ENCODE measurements around the gene LSAMP. TPM values are rescaled to one million over a fixed set of nuclear protein-coding genes. Genes with fewer than 3 reads are reported as not detected.

The LSAMP gene
- total and polyA plus RNA-seq, 4 experiments from 2014 or later, result not detected

DNA sequence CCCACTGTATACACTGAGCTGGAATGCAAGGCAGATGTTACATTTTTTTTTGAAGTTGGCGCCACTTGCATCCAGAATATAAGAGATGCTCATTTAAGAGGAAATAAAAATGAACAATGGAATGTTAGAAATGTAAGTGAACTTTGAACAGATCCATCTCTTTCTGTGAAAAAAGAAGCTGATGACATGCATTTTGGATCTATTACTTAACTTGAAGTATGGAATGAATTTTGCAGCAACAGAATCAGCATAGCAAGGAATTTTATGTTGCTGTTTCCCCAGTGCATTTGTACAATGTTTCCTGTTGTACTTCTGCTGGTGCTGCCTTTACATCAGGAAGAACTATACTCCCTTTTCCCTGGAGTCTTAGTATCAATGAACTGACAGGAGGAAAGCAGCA, 178.2 kb downstream of the LSAMP start:
- Histone ChIP-seq H3K27ac (ENCODE audit: low read depth, low read length) (no peak overlapping the region), H3K4me3 (ENCODE audit: low read length in 2 of 2) (no peak overlapping the region), H3K27me3 (ENCODE audit: insufficient read depth, low read length) (no peaks in the 10 kb centered on the region), H3K36me3 (ENCODE audit: insufficient read depth, low read length) (no peaks in the 10 kb centered on the region), H3K4me1 (ENCODE audit: insufficient read depth, low read length) (no peaks in the 10 kb centered on the region), H3K9me3 (ENCODE audit: control insufficient read depth in 1 of 2, low read length in 2 of 2) (no peaks in the 10 kb centered on the region)
- Mint-ChIP-seq H3K36me3 (no peaks in the 10 kb centered on the region), H3K27ac (no peak overlapping the region), H3K4me1 (no peaks in the 10 kb centered on the region), H3K9me3 (peaks cover 0 to 2% (median under 1%) of the 10 kb centered on the region in 8 donors), H3K27me3 (no peaks in the 10 kb centered on the region), H3K4me3 (no peak overlapping the region)
- ChIA-PET CTCF (ENCODE audit: partially characterized antibody) (no interaction called here), POLR2A (ENCODE audit: partially characterized antibody) (no interaction called here)
- no peak for DNase-seq
- intact Hi-C loops (cut with micrococcal nuclease), result no loop called here

DNA sequence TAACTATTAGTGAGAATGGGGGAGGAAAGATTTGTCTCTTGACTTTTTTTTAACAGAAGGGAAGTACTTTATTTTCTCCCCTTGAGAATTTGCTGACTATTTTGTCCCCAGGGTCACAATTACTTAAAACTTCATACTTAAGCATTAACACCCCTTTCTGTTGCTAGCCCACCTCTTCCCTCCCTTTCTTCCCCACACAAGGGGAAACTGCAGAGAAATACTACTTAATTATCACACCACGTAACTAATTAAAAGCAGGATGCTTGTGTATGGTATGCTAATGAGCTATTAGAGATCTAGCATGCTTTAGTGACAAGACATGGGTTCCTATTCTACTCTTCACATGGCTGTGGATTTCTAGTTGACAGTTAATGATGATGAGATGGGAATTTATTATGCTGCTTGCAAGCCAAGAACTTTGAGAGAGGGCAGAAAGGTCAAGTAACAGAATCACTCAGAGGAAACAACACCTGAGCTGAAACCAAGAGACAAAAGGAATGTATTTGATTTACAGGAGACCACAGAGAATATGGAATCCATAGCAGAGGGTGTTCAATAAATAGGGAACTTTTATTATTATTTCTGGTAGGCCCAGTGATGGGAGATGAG, 179.2 kb downstream of the LSAMP start:
- Histone ChIP-seq H3K9me3 (ENCODE audit: control insufficient read depth in 1 of 2, low read length in 2 of 2) (no peaks in the 10 kb centered on the region), H3K4me1 (ENCODE audit: insufficient read depth, low read length) (no peaks in the 10 kb centered on the region), H3K27me3 (ENCODE audit: insufficient read depth, low read length) (no peaks in the 10 kb centered on the region), H3K4me3 (ENCODE audit: low read length in 2 of 2) (no peak overlapping the region), H3K36me3 (ENCODE audit: insufficient read depth, low read length) (no peaks in the 10 kb centered on the region), H3K27ac (ENCODE audit: low read depth, low read length) (no peak overlapping the region)
- ChIA-PET CTCF (ENCODE audit: partially characterized antibody) (no interaction called here), POLR2A (ENCODE audit: partially characterized antibody) (no interaction called here)
- intact Hi-C loops (cut with micrococcal nuclease), result no loop called here
- no peaks in the 10 kb centered on the region for H3K36me3 Mint-ChIP-seq
- peaks cover 0 to 2% (median 0%) of the 10 kb centered on the region in 8 donors for H3K9me3 Mint-ChIP-seq
- H3K27ac Mint-ChIP-seq, result no peak overlapping the region
- no peak overlapping the region for H3K4me3 Mint-ChIP-seq
- no peak for DNase-seq
- no peaks in the 10 kb centered on the region for H3K4me1 Mint-ChIP-seq
- no peaks in the 10 kb centered on the region for H3K27me3 Mint-ChIP-seq

DNA sequence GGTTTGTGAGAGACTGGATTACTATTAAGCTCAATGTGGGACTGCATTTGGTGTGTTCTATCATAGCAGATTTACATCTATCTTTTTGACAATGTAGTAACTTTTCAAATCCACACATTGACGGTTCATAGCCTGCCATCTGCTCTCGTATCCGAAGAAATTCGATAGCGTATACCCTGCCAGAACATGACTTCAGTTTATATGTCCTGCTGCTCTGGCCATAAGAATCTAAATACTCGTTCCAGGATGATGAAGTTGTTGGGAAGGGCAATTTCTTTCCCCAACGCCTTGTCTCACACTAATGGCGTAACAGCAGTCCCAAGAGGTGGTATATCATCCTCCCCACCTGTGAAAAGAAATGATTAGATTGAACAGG, 180.0 kb downstream of the LSAMP start:
- H3K36me3 ChIP-seq (ENCODE audit: insufficient read depth, low read length), result no peaks in the 10 kb centered on the region
- Mint-ChIP-seq H3K4me3 (no peak overlapping the region), H3K27ac (no peak overlapping the region), H3K36me3 (no peaks in the 10 kb centered on the region), H3K9me3 (peaks cover 0 to 2% (median 0%) of the 10 kb centered on the region in 8 donors), H3K27me3 (no peaks in the 10 kb centered on the region), H3K4me1 (no peaks in the 10 kb centered on the region)
- H3K4me1 ChIP-seq (ENCODE audit: insufficient read depth, low read length), result no peaks in the 10 kb centered on the region
- DNase-seq, result no peak
- H3K4me3 ChIP-seq (ENCODE audit: low read length in 2 of 2), result no peak overlapping the region
- no peaks in the 10 kb centered on the region for H3K27me3 ChIP-seq (ENCODE audit: insufficient read depth, low read length)
- POLR2A ChIA-PET (ENCODE audit: partially characterized antibody), result no interaction called here
- intact Hi-C loops (cut with micrococcal nuclease), result no loop called here
- no peak overlapping the region for H3K27ac ChIP-seq (ENCODE audit: low read depth, low read length)
- no peaks in the 10 kb centered on the region for H3K9me3 ChIP-seq (ENCODE audit: control insufficient read depth in 1 of 2, low read length in 2 of 2)
- CTCF ChIA-PET (ENCODE audit: partially characterized antibody), result no interaction called here

DNA sequence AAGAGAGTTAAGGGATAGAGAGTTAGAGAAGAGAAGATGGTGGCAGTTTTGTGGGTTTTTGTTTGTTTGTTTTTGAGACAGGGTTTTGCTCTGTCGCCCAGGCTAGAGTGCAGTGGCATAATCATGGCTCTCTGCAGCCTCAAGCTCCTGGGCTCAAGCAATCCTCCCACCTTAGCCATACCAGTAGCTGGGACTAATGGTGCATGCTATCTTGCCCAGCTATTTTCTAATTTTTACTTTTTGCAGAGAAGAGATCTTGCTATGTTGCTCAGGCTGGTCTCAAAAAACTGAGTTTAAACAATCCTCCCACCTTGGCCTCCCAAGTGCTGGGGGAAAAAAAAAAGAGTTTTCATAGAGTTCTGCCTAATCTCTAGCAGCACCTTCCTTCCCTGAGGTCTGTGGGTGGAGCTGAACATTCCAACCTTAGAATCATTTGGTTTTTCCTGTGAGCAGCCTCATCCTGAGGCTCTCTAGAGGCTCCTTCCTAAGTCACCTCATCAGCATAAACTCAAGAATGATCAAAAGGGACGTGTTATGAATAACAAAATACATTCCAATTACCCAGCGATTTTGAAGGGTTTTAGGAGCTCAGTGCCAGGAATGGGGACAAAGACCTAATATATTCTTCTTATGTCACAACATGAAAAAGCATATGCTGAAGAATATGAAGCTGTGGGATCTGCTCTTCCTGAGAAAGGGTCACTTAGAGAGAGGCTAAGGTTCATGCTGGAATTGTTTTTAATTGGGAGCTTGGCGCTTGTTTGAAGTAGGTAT, 180.6 kb downstream of the LSAMP start:
- H3K4me1 Mint-ChIP-seq, result no peaks in the 10 kb centered on the region
- no peak overlapping the region for H3K27ac Mint-ChIP-seq
- ChIA-PET POLR2A (ENCODE audit: partially characterized antibody) (no interaction called here), CTCF (ENCODE audit: partially characterized antibody) (no interaction called here)
- intact Hi-C loops (cut with micrococcal nuclease), result no loop called here
- no peaks in the 10 kb centered on the region for H3K27me3 Mint-ChIP-seq
- H3K9me3 Mint-ChIP-seq, result peaks cover 0 to 4% (median 0%) of the 10 kb centered on the region in 8 donors
- H3K27ac ChIP-seq (ENCODE audit: low read depth, low read length), result no peak overlapping the region
- H3K36me3 Mint-ChIP-seq, result no peaks in the 10 kb centered on the region
- no peaks in the 10 kb centered on the region for H3K9me3 ChIP-seq (ENCODE audit: control insufficient read depth in 1 of 2, low read length in 2 of 2)
- H3K4me1 ChIP-seq (ENCODE audit: insufficient read depth, low read length), result no peaks in the 10 kb centered on the region
- H3K4me3 ChIP-seq (ENCODE audit: low read length in 2 of 2), result no peak overlapping the region
- no peak for DNase-seq
- H3K36me3 ChIP-seq (ENCODE audit: insufficient read depth, low read length), result no peaks in the 10 kb centered on the region
- no peak overlapping the region for H3K4me3 Mint-ChIP-seq
- no peaks in the 10 kb centered on the region for H3K27me3 ChIP-seq (ENCODE audit: insufficient read depth, low read length)

DNA sequence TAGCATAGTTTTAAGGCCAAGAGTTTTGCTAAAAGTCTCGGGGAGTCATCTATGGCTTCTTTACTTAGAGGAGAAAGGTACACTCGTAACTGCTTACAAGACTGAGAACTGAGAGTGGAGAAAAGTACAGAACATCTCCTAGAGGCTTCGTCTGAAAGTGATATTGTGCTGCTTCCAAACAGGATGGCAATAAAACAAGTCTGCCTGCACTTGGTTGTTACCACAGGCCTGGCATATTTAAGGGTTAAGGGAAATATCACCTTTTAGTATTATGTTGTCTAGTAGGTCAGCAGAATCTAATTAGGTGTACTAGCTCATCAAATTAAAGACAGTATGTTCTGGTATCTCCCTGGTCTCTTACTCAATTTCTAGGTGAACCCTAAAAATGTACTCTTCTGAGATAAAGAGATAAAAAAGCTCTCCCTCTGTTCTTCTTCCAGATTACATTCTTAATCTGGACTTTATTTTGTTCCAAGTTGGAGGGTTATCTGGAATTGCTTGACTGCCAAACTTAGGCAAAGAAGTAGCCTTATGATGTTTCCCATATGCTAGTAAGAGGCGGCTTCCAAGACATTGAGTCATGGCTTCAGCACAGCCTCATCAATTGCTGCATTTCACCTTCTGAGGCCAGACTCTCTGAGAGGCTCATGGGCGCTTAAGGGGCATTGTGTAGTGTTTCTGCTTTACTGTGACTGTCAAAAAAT, 181.3 kb downstream of the LSAMP start:
- no peak overlapping the region for H3K27ac Mint-ChIP-seq
- ChIA-PET POLR2A (ENCODE audit: partially characterized antibody) (no interaction called here), CTCF (ENCODE audit: partially characterized antibody) (no interaction called here)
- peaks cover 0 to 4% (median 0%) of the 10 kb centered on the region in 8 donors for H3K9me3 Mint-ChIP-seq
- no peaks in the 10 kb centered on the region for H3K36me3 Mint-ChIP-seq
- intact Hi-C loops (cut with micrococcal nuclease), result no loop called here
- Histone ChIP-seq H3K36me3 (ENCODE audit: insufficient read depth, low read length) (no peaks in the 10 kb centered on the region), H3K4me3 (ENCODE audit: low read length in 2 of 2) (no peak overlapping the region), H3K27ac (ENCODE audit: low read depth, low read length) (no peak overlapping the region), H3K9me3 (ENCODE audit: control insufficient read depth in 1 of 2, low read length in 2 of 2) (no peaks in the 10 kb centered on the region), H3K27me3 (ENCODE audit: insufficient read depth, low read length) (no peaks in the 10 kb centered on the region), H3K4me1 (ENCODE audit: insufficient read depth, low read length) (no peaks in the 10 kb centered on the region)
- no peaks in the 10 kb centered on the region for H3K27me3 Mint-ChIP-seq
- H3K4me1 Mint-ChIP-seq, result no peaks in the 10 kb centered on the region
- H3K4me3 Mint-ChIP-seq, result no peak overlapping the region
- no peak for DNase-seq

DNA sequence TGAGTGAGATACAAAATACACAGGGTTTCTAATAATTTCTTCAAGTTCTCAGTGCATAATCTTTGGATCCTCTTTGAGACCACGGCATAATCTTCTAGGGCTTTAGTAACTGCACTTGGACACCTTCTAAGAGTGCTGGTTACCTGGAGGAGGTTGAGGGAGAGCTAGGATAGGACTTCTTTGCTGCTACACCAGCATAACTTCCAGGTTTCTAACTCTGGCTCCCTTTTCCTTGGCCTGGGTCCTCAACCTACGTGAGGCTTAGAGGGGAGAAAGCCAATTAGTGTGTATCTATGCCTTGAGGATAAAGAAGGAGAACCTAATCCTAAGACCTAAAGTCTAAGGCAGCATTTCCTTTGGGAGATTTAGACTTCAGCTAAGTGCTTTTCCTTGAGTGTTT, 184.8 kb downstream of the LSAMP start:
- H3K4me1 Mint-ChIP-seq, result no peaks in the 10 kb centered on the region
- DNase-seq, result no peak
- no peak overlapping the region for H3K27ac Mint-ChIP-seq
- no peaks in the 10 kb centered on the region for H3K27me3 Mint-ChIP-seq
- peaks cover 0 to 4% (median 0%) of the 10 kb centered on the region in 8 donors for H3K9me3 Mint-ChIP-seq
- H3K27ac ChIP-seq (ENCODE audit: low read depth, low read length), result no peak overlapping the region
- H3K36me3 ChIP-seq (ENCODE audit: insufficient read depth, low read length), result no peaks in the 10 kb centered on the region
- ChIA-PET CTCF (ENCODE audit: partially characterized antibody) (no interaction called here), POLR2A (ENCODE audit: partially characterized antibody) (no interaction called here)
- intact Hi-C loops (cut with micrococcal nuclease), result no loop called here
- H3K4me1 ChIP-seq (ENCODE audit: insufficient read depth, low read length), result no peaks in the 10 kb centered on the region
- no peaks in the 10 kb centered on the region for H3K27me3 ChIP-seq (ENCODE audit: insufficient read depth, low read length)
- H3K4me3 ChIP-seq (ENCODE audit: low read length in 2 of 2), result no peak overlapping the region
- no peak overlapping the region for H3K4me3 Mint-ChIP-seq
- H3K9me3 ChIP-seq (ENCODE audit: control insufficient read depth in 1 of 2, low read length in 2 of 2), result no peaks in the 10 kb centered on the region
- no peaks in the 10 kb centered on the region for H3K36me3 Mint-ChIP-seq

DNA sequence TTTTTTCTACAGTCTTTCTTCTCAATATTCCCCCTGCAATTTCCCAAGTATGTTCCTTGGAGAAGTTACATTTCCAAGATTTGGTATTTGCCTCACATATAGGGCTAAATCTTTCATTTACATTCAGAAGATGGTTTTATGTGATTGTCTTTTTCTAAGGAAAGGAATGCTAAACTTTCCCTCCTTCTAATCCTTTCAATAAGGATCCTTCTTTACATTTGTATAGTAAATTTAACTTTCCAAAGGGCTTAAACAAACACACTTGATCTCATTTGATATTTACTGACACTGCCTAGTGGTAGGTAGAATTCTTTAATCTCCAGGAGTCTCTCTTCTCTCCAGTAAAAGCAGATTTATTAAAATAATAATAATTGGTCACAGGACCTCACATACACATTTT, 185.3 kb downstream of the LSAMP start:
- Histone ChIP-seq H3K4me1 (ENCODE audit: insufficient read depth, low read length) (no peaks in the 10 kb centered on the region), H3K27me3 (ENCODE audit: insufficient read depth, low read length) (no peaks in the 10 kb centered on the region), H3K27ac (ENCODE audit: low read depth, low read length) (no peak overlapping the region), H3K9me3 (ENCODE audit: control insufficient read depth in 1 of 2, low read length in 2 of 2) (no peaks in the 10 kb centered on the region), H3K4me3 (ENCODE audit: low read length in 2 of 2) (no peak overlapping the region), H3K36me3 (ENCODE audit: insufficient read depth, low read length) (no peaks in the 10 kb centered on the region)
- ChIA-PET POLR2A (ENCODE audit: partially characterized antibody) (no interaction called here), CTCF (ENCODE audit: partially characterized antibody) (no interaction called here)
- DNase-seq, result no peak
- Mint-ChIP-seq H3K27me3 (no peaks in the 10 kb centered on the region), H3K27ac (no peak overlapping the region), H3K36me3 (no peaks in the 10 kb centered on the region), H3K4me3 (no peak overlapping the region), H3K4me1 (no peaks in the 10 kb centered on the region), H3K9me3 (peaks cover 0 to 4% (median 0%) of the 10 kb centered on the region in 8 donors)
- intact Hi-C loops (cut with micrococcal nuclease), result no loop called here

All from CD4-positive, alpha-beta memory T cell (primary cell).